Measurements from ENCODE around the gene ING4. TPM values are rescaled to one million over a fixed set of nuclear protein-coding genes. Genes with fewer than 3 reads are reported as not detected.

ING4 gene
- total RNA-seq, 1 experiment from 2014 or later, result 23.0 TPM

DNA sequence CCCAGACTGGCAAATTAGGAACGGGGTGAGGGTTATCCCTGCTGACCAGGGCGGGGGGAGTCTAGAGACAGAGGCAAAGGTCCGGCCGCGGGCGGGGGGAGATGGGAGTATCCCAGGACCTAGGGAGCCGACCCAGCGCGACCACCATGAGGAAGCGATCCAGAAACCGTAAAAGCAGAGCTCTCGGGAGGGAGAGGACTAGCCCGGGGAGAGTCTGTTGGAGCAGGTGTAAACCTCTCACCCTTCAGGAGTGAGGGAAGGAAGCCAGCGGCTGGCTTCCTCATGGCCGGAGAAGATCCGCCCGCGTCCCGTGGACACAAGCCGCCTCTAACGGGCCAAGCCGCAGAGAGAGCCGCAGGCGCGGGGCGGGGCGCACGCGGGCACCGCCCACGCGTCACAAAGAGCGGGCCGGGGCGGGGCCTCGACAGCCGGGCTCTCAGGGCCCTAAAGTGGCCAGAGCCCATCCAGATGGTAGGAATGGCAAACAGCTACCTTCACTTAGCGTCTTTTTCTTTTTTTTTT, 15.8 kb downstream of the ING4 start, which contains the start of gene ACRBP (continued):
- TF ChIP-seq ZNF423 (CRISPR knock-in tag; IDR thresholded peaks at IDR 0.05) (no peak), ZNF671 (CRISPR knock-in tag; IDR thresholded peaks at IDR 0.05) (no peak), CBFB (CRISPR knock-in tag; IDR thresholded peaks at IDR 0.05; ENCODE audit: low read depth) (no peak), SP1 (CRISPR knock-in tag; conservative IDR thresholded peaks at IDR 0.05) (peak; percentile 59), ZNF138 (CRISPR knock-in tag; conservative IDR thresholded peaks at IDR 0.05) (no peak), SMAD3 (CRISPR knock-in tag; IDR thresholded peaks at IDR 0.05; ENCODE audit: borderline replicate concordance) (no peak)
- TF ChIP-seq, protein P1, sequence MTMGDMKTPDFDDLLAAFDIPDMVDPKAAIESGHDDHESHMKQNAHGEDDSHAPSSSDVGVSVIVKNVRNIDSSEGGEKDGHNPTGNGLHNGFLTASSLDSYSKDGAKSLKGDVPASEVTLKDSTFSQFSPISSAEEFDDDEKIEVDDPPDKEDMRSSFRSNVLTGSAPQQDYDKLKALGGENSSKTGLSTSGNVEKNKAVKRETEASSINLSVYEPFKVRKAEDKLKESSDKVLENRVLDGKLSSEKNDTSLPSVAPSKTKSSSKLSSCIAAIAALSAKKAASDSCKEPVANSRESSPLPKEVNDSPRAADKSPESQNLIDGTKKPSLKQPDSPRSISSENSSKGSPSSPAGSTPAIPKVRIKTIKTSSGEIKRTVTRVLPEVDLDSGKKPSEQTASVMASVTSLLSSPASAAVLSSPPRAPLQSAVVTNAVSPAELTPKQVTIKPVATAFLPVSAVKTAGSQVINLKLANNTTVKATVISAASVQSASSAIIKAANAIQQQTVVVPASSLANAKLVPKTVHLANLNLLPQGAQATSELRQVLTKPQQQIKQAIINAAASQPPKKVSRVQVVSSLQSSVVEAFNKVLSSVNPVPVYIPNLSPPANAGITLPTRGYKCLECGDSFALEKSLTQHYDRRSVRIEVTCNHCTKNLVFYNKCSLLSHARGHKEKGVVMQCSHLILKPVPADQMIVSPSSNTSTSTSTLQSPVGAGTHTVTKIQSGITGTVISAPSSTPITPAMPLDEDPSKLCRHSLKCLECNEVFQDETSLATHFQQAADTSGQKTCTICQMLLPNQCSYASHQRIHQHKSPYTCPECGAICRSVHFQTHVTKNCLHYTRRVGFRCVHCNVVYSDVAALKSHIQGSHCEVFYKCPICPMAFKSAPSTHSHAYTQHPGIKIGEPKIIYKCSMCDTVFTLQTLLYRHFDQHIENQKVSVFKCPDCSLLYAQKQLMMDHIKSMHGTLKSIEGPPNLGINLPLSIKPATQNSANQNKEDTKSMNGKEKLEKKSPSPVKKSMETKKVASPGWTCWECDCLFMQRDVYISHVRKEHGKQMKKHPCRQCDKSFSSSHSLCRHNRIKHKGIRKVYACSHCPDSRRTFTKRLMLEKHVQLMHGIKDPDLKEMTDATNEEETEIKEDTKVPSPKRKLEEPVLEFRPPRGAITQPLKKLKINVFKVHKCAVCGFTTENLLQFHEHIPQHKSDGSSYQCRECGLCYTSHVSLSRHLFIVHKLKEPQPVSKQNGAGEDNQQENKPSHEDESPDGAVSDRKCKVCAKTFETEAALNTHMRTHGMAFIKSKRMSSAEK (CRISPR knock-in tag; IDR thresholded peaks at IDR 0.05; ENCODE audit: borderline replicate concordance), result no peak

- ATAC-seq (peak; percentile 36), DNase-seq (ENCODE audit: low spot score) (peak; percentile 33)
- TF ChIP-seq CREB1 (CRISPR knock-in tag; IDR thresholded peaks at IDR 0.05), result no peak
- no peak for TF ChIP-seq IRF2 (CRISPR knock-in tag; IDR thresholded peaks at IDR 0.05; ENCODE audit: borderline replicate concordance, low read depth)
- peaks cover 36% of the 10 kb centered on the region for H3K27me3 Mint-ChIP-seq (ENCODE audit: low read depth)
- no peaks in the 10 kb centered on the region for H3K9me3 Mint-ChIP-seq
- ChIA-PET POLR2A (interaction anchor here (1.0 kb wide), 2 partner anchors 11 to 26 kb away, joined by 3 read pairs; no protein-coding TSS in a partner anchor), CTCF (interaction anchor here (0.7 to 6.2 kb wide), 9 partner anchors 11 to 179 kb away, joined by 3 to 111 read pairs (median 4); partner anchors contain the start of gene LPAR5)
- H3K4me1 Mint-ChIP-seq, result peaks cover 11% of the 10 kb centered on the region
- no peak overlapping the region for H3K27ac Mint-ChIP-seq
- H3K36me3 Mint-ChIP-seq, result peaks cover 13% of the 10 kb centered on the region
- peak overlapping the region; percentile 87 for H3K4me3 Mint-ChIP-seq
Observed at GRCh38 chr12:6646276-6647082, 16.4 kb downstream of the ING4 start.

DNA sequence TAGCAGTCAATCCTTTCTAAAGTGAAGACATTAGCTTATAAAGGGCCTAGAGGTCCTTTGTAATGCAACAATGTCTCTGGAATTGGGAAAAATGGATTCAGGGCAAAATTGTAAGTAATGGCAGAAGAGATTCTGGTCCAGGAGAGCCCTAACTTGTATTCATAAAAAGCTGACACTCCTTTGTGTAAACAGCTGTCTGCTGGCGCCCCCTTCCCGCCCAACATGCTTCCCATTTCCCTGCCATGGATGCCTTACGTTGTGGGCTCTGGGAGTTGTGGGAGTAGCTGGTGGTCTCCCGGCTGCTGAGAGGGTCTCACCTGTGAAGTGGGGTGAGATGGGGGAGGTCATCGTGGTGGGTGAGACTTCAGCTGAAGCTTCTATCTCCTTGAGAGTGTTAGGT, 18.0 kb downstream of the ING4 start:
- Mint-ChIP-seq H3K36me3 (no peaks in the 10 kb centered on the region; the same call in 1 of the 2 replicates), H3K4me1 (peaks cover 11% of the 10 kb centered on the region), H3K4me3 (no peak overlapping the region), H3K9me3 (no peaks in the 10 kb centered on the region), H3K27ac (no peak overlapping the region), H3K27me3 (ENCODE audit: low read depth) (peaks cover 45% of the 10 kb centered on the region)
- CTCF ChIA-PET, result interaction anchor here (0.5 to 6.2 kb wide), 19 partner anchors 10 to 174 kb away, joined by 3 to 111 read pairs (median 4); partner anchors contain the start of genes COPS7A, LPAR5, VAMP1 and ZNF384
- DNase-seq (ENCODE audit: low spot score), result peak; percentile 51
- POLR2A ChIA-PET, result interaction anchor here (0.8 to 1.5 kb wide), 3 partner anchors 10 to 44 kb away, joined by 3 to 6 read pairs (median 4); partner anchors contain the start of genes LPAR5 and ZNF384
- ATAC-seq, result peak; percentile 27; the same call in 1 of the 2 replicates
- no peak for TF ChIP-seq HMGA2 (CRISPR knock-in tag; IDR thresholded peaks at IDR 0.05)
- TF ChIP-seq FOXP4 (CRISPR knock-in tag; IDR thresholded peaks at IDR 0.05), result no peak
- TF ChIP-seq KAT7 (CRISPR knock-in tag; IDR thresholded peaks at IDR 0.05; ENCODE audit: borderline replicate concordance), result no peak
- TF ChIP-seq E2F4 (CRISPR knock-in tag; IDR thresholded peaks at IDR 0.05; ENCODE audit: borderline replicate concordance, low read depth), result no peak
- TF ChIP-seq, protein P2, sequence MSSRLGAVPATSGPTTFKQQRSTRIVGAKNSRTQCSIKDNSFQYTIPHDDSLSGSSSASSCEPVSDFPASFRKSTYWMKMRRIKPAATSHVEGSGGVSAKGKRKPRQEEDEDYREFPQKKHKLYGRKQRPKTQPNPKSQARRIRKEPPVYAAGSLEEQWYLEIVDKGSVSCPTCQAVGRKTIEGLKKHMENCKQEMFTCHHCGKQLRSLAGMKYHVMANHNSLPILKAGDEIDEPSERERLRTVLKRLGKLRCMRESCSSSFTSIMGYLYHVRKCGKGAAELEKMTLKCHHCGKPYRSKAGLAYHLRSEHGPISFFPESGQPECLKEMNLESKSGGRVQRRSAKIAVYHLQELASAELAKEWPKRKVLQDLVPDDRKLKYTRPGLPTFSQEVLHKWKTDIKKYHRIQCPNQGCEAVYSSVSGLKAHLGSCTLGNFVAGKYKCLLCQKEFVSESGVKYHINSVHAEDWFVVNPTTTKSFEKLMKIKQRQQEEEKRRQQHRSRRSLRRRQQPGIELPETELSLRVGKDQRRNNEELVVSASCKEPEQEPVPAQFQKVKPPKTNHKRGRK (CRISPR knock-in tag; IDR thresholded peaks at IDR 0.05; ENCODE audit: borderline replicate concordance), result no peak
- no peak for TF ChIP-seq NFATC4 (CRISPR knock-in tag; IDR thresholded peaks at IDR 0.05)
- TF ChIP-seq ELF4 (CRISPR knock-in tag; IDR thresholded peaks at IDR 0.05; ENCODE audit: low read depth), result no peak
- no peak for TF ChIP-seq ZNF121 (CRISPR knock-in tag; IDR thresholded peaks at IDR 0.05)
- no peak for TF ChIP-seq ATF2 (CRISPR knock-in tag; IDR thresholded peaks at IDR 0.05; ENCODE audit: borderline replicate concordance, low read depth)
- TF ChIP-seq SMAD4 (CRISPR knock-in tag; IDR thresholded peaks at IDR 0.05), result no peak
